WTC11 (cell line): Measurements from ENCODE around the gene TEDC2. TPM values are rescaled to one million over a fixed set of nuclear protein-coding genes. Genes with fewer than 3 reads are reported as not detected.

Experiments used
- ATAC-seq: fragments of 200-7000 bp; cut with Tn5 transposase; 2 replicates; pipeline ENCODE4 v1.10.0; 2021; ENCODE audit warnings: mild to moderate bottlenecking, moderate library complexity
- CTCF ChIA-PET: fragments of 300-600 bp; sonication (Branson Sonifier 250); formaldehyde crosslinking; loops from one replicate; lab custom pipeline; 2021; ENCODE audit warnings: antibody characterized with exemption; lab: Charles Lee
- POLR2A ChIA-PET: fragments of 350-600 bp; sonication (Branson Sonifier 250); formaldehyde crosslinking; loops from one replicate; lab custom pipeline; 2021; ENCODE audit warnings: antibody characterized with exemption; lab: Charles Lee
- DNase-seq: peaks from one replicate; pipeline ENCODE4 v3.0.0; 2021; ENCODE audit warnings: low spot score
- H3K27ac Mint-ChIP-seq: 2 replicates; pipeline ENCODE4 v1.8.0; 2021; ENCODE audit warnings: mixed read lengths
- H3K27me3 Mint-ChIP-seq: 2 replicates; pipeline ENCODE4 v1.8.0; 2021; ENCODE audit warnings: low read depth, mild to moderate bottlenecking, moderate library complexity, mixed read lengths
- H3K36me3 Mint-ChIP-seq: 2 replicates; pipeline ENCODE4 v1.8.0; 2021; ENCODE audit warnings: mixed read lengths
- H3K4me1 Mint-ChIP-seq: 2 replicates; pipeline ENCODE4 v1.8.0; 2022; ENCODE audit warnings: mixed read lengths
- H3K4me3 Mint-ChIP-seq: 2 replicates; pipeline ENCODE4 v1.8.0; 2021; ENCODE audit warnings: mild to moderate bottlenecking, moderate library complexity, mixed read lengths
- H3K9me3 Mint-ChIP-seq: 2 replicates; pipeline ENCODE4 v1.8.0; 2021; ENCODE audit warnings: mixed read lengths
- CDX4 ChIP-seq: fragments of 250-450 bp; sonication (Bioruptor Pico); IDR thresholded peaks from 2 replicates; pipeline ENCODE4 v1.9.0; 2021; ENCODE audit warnings: moderate library complexity, mild to moderate bottlenecking, inconsistent platforms, borderline replicate concordance
- CREM ChIP-seq: sonication (generic); formaldehyde crosslinking; IDR thresholded peaks from 2 replicates; pipeline ENCODE4 v1.8.1; 2022; ENCODE audit warnings: mild to moderate bottlenecking, missing genetic modification reagents, moderate library complexity
- E2F4 ChIP-seq: sonication (generic); formaldehyde crosslinking; IDR thresholded peaks from 2 replicates; pipeline ENCODE4 v1.8.1; 2022; ENCODE audit warnings: low read depth, mild to moderate bottlenecking, moderate library complexity, missing genetic modification reagents, borderline replicate concordance
- ELF4 ChIP-seq: sonication (generic); formaldehyde crosslinking; IDR thresholded peaks from 2 replicates; pipeline ENCODE4 v1.8.1; 2022; ENCODE audit warnings: low read depth, mild to moderate bottlenecking, moderate library complexity, missing genetic modification reagents
- FOXK1 ChIP-seq: sonication (generic); formaldehyde crosslinking; IDR thresholded peaks from 2 replicates; pipeline ENCODE4 v1.8.0; 2022; ENCODE audit warnings: mild to moderate bottlenecking, moderate library complexity, missing genetic modification reagents
- FOXP1 ChIP-seq: sonication (generic); formaldehyde crosslinking; IDR thresholded peaks from 2 replicates; pipeline ENCODE4 v1.8.0; 2022; ENCODE audit warnings: missing genetic modification reagents, mild to moderate bottlenecking, moderate library complexity, borderline replicate concordance
- FOXP4 ChIP-seq: sonication (generic); formaldehyde crosslinking; IDR thresholded peaks from 2 replicates; pipeline ENCODE4 v1.8.0; 2022; ENCODE audit warnings: mild to moderate bottlenecking, missing genetic modification reagents
- IRF1 ChIP-seq: sonication (generic); formaldehyde crosslinking; IDR thresholded peaks from 2 replicates; pipeline ENCODE4 v1.8.0; 2023; ENCODE audit warnings: missing genetic modification reagents
- JAZF1 ChIP-seq: fragments of 250-450 bp; sonication (Bioruptor Pico); IDR thresholded peaks from 2 replicates; pipeline ENCODE4 v1.9.0; 2021; ENCODE audit warnings: moderate library complexity, mild to moderate bottlenecking, inconsistent platforms
- KAT7 ChIP-seq: sonication (generic); formaldehyde crosslinking; IDR thresholded peaks from 2 replicates; pipeline ENCODE4 v1.8.1; 2023; ENCODE audit warnings: missing genetic modification reagents, mild to moderate bottlenecking, borderline replicate concordance
- MAX ChIP-seq: sonication (generic); formaldehyde crosslinking; IDR thresholded peaks from 2 replicates; pipeline ENCODE4 v1.8.0; 2022; ENCODE audit warnings: mild to moderate bottlenecking, missing genetic modification reagents
- MLX ChIP-seq: sonication (generic); formaldehyde crosslinking; IDR thresholded peaks from 2 replicates; pipeline ENCODE4 v1.8.1; 2023; ENCODE audit warnings: mild to moderate bottlenecking, missing genetic modification reagents, moderate library complexity
- NR2C2 ChIP-seq: sonication (generic); formaldehyde crosslinking; IDR thresholded peaks from 2 replicates; pipeline ENCODE4 v1.8.0; 2022; ENCODE audit warnings: mild to moderate bottlenecking, missing genetic modification reagents
- NR3C1 ChIP-seq: sonication (generic); formaldehyde crosslinking; conservative IDR thresholded peaks from 2 replicates; pipeline ENCODE4 v1.8.1; 2023; ENCODE audit warnings: low read depth, mild to moderate bottlenecking, missing genetic modification reagents
- RELA ChIP-seq: sonication (generic); formaldehyde crosslinking; IDR thresholded peaks from 2 replicates; pipeline ENCODE4 v1.8.1; 2022; ENCODE audit warnings: missing genetic modification reagents, mild to moderate bottlenecking, borderline replicate concordance
- STAT6 ChIP-seq: sonication (generic); formaldehyde crosslinking; conservative IDR thresholded peaks from 2 replicates; pipeline ENCODE4 v1.8.1; 2023; ENCODE audit warnings: mild to moderate bottlenecking, low read depth, missing genetic modification reagents, moderate library complexity
- ZNF121 ChIP-seq: sonication (generic); formaldehyde crosslinking; IDR thresholded peaks from 2 replicates; pipeline ENCODE4 v1.8.0; 2023; ENCODE audit warnings: missing genetic modification reagents
- ZNF423 ChIP-seq: fragments of 250-450 bp; sonication (Bioruptor Pico); IDR thresholded peaks from 2 replicates; pipeline ENCODE4 v2.1.2; 2022; ENCODE audit warnings: mild to moderate bottlenecking, moderate library complexity
- ZNF532 ChIP-seq: fragments of 250-450 bp; sonication (Bioruptor Pico); IDR thresholded peaks from 2 replicates; pipeline ENCODE4 v1.9.0; 2021; ENCODE audit warnings: mild to moderate bottlenecking, borderline replicate concordance
- total RNA-seq: library from RNA; stranded (reverse); gene quantifications from 3 replicates; pipeline ENCODE4 v1.2.3, GENCODE V29; 2021

The TEDC2 gene
- total RNA-seq, 1 experiment from 2014 or later, result 61.6 TPM

GRCh38 chr16:2471016-2471652 is 11.2 kb downstream of the TEDC2 start, which contains the start of gene NTN3 (continued):
- TF ChIP-seq CDX4 (CRISPR knock-in tag) (no peak), ELF4 (CRISPR knock-in tag) (no peak), ZNF532 (CRISPR knock-in tag) (no peak), NR3C1 (CRISPR knock-in tag) (0 out of 2 replicates have a peak, but pooled peaks have one; percentile 38), ZNF423 (CRISPR knock-in tag) (peak; percentile 17; the same call in 1 of the 2 replicates), STAT6 (no peak), CREM (CRISPR knock-in tag) (no peak)
- TF ChIP-seq, all 79 proteins: peak for 3

GRCh38 chr16:2471653-2472487 is 12.0 kb downstream of the TEDC2 start:
- ATAC-seq, result no peak
- peaks cover 22% of the 10 kb centered on the region for H3K4me1 Mint-ChIP-seq
- H3K9me3 Mint-ChIP-seq, result no peaks in the 10 kb centered on the region
- no peak overlapping the region for H3K27ac Mint-ChIP-seq
- ChIA-PET POLR2A (interaction anchor here (0.6 to 1.0 kb wide), 2 partner anchors 12 to 30 kb away, joined by 3 read pairs; partner anchors contain the start of gene TEDC2), CTCF (interaction anchor here (1.0 to 5.9 kb wide), 4 partner anchors 30 to 60 kb away, joined by 4 to 53 read pairs (median 5); partner anchors contain the start of gene ATP6V0C)
- H3K27me3 Mint-ChIP-seq, result peaks cover 38% of the 10 kb centered on the region
- peak overlapping the region; percentile 50 for H3K4me3 Mint-ChIP-seq
- no peak for DNase-seq
- H3K36me3 Mint-ChIP-seq, result no peaks in the 10 kb centered on the region
- peak; percentile 83; the same call in 1 of the 2 replicates for TF ChIP-seq MAX (CRISPR knock-in tag)
- TF ChIP-seq NR2C2, result 0 out of 2 replicates have a peak, but pooled peaks have one; percentile 48
- 0 out of 2 replicates have a peak, but pooled peaks have one; percentile 4 for TF ChIP-seq ZNF121 (CRISPR knock-in tag)
- no peak for TF ChIP-seq E2F4
- TF ChIP-seq MLX (CRISPR knock-in tag), result no peak
- TF ChIP-seq IRF1 (CRISPR knock-in tag), result 0 out of 2 replicates have a peak, but pooled peaks have one; percentile 81
- TF ChIP-seq FOXK1 (CRISPR knock-in tag), result peak; percentile 18; the same call in 1 of the 2 replicates
- TF ChIP-seq RELA (CRISPR knock-in tag), result 0 out of 2 replicates have a peak, but pooled peaks have one; percentile 56
- peak; percentile 31; the same call in 1 of the 2 replicates for TF ChIP-seq NR3C1 (CRISPR knock-in tag)
- peak; percentile 44; the same call in 1 of the 2 replicates for TF ChIP-seq KAT7
- TF ChIP-seq JAZF1 (CRISPR knock-in tag), result no peak
- TF ChIP-seq FOXP1, result peak; percentile 70; the same call in 1 of the 2 replicates
- TF ChIP-seq FOXP4 (CRISPR knock-in tag), result peak; percentile 74
